ENCODE results near the gene HEXD. TPM values are rescaled to one million over a fixed set of nuclear protein-coding genes. Genes with fewer than 3 reads are reported as not detected.

HEXD gene
- total RNA-seq, 1 donor from 2014 or later, result 9.7 TPM

DNA sequence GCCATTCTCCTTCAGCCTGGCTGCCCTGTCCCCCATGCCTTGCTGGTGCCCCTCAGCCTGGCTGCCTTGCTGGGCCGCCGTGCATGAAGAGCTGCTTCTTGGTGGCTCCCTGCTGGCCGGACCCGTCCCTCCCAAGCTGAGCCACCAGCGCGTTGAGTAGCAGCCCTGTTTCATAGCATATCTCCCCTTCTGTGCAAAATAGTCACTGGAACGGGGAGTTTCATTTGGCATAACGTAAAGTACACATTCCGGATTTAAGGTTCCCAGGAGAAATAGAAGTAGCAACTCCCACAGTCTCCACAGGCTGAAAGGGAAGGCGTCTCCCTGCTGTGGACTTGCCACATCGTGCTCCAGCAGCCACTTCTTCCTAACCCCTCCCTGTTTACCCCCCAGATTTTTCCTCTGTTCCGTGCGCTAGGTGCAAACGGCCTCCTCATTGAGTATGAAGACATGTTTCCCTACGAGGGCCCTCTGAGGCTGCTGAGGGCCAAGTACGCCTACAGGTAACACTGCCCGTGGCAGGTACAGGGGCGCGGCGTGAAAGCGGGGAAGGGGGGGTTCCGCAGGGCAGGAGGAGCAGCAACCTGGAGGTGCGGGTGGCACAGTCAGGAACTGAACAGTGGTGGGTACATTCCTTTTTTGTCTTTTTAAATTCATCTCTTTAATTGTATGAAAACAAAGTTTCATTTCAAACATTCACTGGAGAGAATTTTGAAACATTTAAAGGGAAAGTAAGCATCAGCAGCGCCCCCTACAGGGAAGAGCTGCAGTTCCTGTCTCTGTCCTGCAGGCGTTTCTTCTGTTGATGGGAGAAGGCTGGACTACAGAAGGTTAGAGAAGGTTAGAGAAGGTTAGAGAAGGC lies 6.1 kb downstream of the HEXD start:
- H3K36me3 ChIP-seq (ENCODE audit: control insufficient read depth, insufficient read depth, low read length), result peaks cover 1% of the 10 kb centered on the region
- FAIRE-seq, result no peak
- DNase-seq (ENCODE audit: low read depth), result peak; percentile 9
- no peaks in the 10 kb centered on the region for H3K27me3 ChIP-seq (ENCODE audit: control insufficient read depth, insufficient read depth, low read length)
- H3K4me3 ChIP-seq (ENCODE audit: low read depth, low read length), result no peak overlapping the region
- TF ChIP-seq, protein P1, sequence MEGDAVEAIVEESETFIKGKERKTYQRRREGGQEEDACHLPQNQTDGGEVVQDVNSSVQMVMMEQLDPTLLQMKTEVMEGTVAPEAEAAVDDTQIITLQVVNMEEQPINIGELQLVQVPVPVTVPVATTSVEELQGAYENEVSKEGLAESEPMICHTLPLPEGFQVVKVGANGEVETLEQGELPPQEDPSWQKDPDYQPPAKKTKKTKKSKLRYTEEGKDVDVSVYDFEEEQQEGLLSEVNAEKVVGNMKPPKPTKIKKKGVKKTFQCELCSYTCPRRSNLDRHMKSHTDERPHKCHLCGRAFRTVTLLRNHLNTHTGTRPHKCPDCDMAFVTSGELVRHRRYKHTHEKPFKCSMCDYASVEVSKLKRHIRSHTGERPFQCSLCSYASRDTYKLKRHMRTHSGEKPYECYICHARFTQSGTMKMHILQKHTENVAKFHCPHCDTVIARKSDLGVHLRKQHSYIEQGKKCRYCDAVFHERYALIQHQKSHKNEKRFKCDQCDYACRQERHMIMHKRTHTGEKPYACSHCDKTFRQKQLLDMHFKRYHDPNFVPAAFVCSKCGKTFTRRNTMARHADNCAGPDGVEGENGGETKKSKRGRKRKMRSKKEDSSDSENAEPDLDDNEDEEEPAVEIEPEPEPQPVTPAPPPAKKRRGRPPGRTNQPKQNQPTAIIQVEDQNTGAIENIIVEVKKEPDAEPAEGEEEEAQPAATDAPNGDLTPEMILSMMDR (IDR thresholded peaks at IDR 0.05; ENCODE audit: insufficient read depth, low read length, severe bottlenecking), result peak; percentile 54

DNA sequence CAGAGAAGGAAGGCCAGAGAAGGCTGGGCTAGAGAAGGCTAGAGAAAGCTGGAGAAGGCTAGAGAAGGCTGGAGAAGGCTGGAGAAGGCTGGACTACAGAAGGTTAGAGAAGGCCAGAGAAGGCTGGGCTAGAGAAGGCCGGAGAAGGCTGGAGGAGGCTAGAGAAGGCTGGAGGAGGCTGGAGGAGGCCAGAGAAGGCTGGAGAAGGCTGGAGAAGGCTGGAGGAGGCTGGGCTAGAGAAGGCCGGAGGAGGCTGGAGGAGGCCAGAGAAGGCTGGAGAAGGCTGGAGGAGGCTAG lies 6.7 kb downstream of the HEXD start:
- no peaks in the 10 kb centered on the region for H3K27me3 ChIP-seq (ENCODE audit: control insufficient read depth, insufficient read depth, low read length)
- DNase-seq (ENCODE audit: low read depth) (no peak), FAIRE-seq (no peak)
- TF ChIP-seq, protein P1 (IDR thresholded peaks at IDR 0.05; ENCODE audit: insufficient read depth, low read length, severe bottlenecking), result no peak
- peaks cover 1% of the 10 kb centered on the region for H3K36me3 ChIP-seq (ENCODE audit: control insufficient read depth, insufficient read depth, low read length)
- no peak overlapping the region for H3K4me3 ChIP-seq (ENCODE audit: low read depth, low read length)

DNA sequence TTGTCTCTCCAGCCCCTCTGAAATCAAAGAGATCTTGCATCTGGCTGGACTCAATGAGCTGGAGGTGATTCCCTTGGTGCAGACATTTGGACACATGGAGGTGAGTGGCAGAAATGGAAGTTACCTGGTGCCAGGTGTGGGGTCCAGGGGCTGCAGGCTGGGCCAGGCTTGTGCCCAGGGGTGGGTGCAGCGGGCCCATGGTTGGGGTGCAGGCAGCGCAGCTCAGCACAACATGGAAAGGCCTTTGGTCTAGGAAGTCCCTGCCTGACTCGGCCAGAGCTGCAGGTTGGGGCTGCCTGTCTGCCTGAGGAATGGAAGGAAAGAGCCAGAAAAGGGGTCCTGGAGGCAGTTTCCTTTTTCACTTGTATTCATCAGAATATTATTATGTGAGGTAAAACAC lies 10.4 kb downstream of the HEXD start:
- FAIRE-seq (no peak), DNase-seq (ENCODE audit: low read depth) (no peak)
- TF ChIP-seq, protein P1 (IDR thresholded peaks at IDR 0.05; ENCODE audit: insufficient read depth, low read length, severe bottlenecking), result no peak
- no peaks in the 10 kb centered on the region for H3K27me3 ChIP-seq (ENCODE audit: control insufficient read depth, insufficient read depth, low read length)
- no peaks in the 10 kb centered on the region for H3K36me3 ChIP-seq (ENCODE audit: control insufficient read depth, insufficient read depth, low read length)
- no peak overlapping the region for H3K4me3 ChIP-seq (ENCODE audit: low read depth, low read length)

DNA sequence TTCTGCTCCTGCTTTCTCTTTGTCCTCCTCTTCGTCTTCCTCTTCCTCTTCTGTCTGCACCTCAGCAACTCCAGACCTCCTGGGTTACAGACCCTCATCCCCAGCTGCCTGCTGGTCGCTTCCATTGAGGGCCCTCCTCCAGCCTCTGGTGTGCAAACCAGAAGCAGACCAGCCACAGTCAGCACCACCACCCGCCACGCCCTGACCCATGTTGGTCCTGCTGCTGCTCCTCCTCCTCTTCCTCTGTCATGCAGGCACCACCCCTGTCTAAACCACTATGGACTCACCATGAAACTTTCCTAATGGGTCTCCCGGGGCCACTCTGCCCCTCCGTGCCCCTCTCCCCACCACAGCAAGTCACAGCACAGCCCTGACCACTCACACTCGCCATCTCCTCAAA lies 11.7 kb downstream of the HEXD start:
- Histone ChIP-seq H3K36me3 (ENCODE audit: control insufficient read depth, insufficient read depth, low read length) (no peaks in the 10 kb centered on the region), H3K27me3 (ENCODE audit: control insufficient read depth, insufficient read depth, low read length) (no peaks in the 10 kb centered on the region), H3K4me3 (ENCODE audit: low read depth, low read length) (no peak overlapping the region)
- TF ChIP-seq, protein P1 (IDR thresholded peaks at IDR 0.05; ENCODE audit: insufficient read depth, low read length, severe bottlenecking), result no peak
- DNase-seq (ENCODE audit: low read depth) (no peak), FAIRE-seq (no peak)

DNA sequence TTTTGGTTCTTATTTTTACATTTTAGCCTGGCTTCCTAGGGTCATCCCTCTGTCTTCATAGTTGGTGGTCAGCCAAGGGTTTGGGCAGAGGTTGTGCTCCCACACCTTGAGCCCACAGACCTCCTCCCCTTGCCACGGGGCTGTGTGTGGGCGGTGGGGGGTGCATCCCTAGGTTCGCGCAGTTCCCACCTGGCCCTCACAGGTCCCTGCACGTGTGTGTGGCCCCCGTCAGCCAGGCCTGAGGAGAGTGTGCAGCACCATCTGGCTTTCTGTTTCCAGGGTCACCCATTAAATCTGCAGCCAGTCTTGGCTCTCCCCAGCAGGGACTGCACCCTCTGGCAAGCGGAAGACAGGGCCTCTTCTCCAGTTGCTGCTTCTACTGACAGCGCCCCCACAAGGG lies 13.9 kb downstream of the HEXD start:
- H3K4me3 ChIP-seq (ENCODE audit: low read depth, low read length), result no peak overlapping the region
- H3K27me3 ChIP-seq (ENCODE audit: control insufficient read depth, insufficient read depth, low read length), result no peaks in the 10 kb centered on the region
- FAIRE-seq (no peak), DNase-seq (ENCODE audit: low read depth) (no peak)
- TF ChIP-seq, protein P1 (IDR thresholded peaks at IDR 0.05; ENCODE audit: insufficient read depth, low read length, severe bottlenecking), result no peak
- peaks cover 2% of the 10 kb centered on the region for H3K36me3 ChIP-seq (ENCODE audit: control insufficient read depth, insufficient read depth, low read length)
